Suprapubic skin (tissue), 4 donors: ENCODE results near the gene HS6ST1.

Experiments
- EP300 ChIP-seq: sonication (generic); formaldehyde crosslinking; IDR thresholded peaks from one replicate; pipeline ENCODE4 v1.6.1; 2017; ENCODE audit warnings: antibody characterized with exemption
- POLR2AphosphoS5 ChIP-seq, 3 donors: sonication (generic); formaldehyde crosslinking; IDR thresholded peaks; one replicate each; pipeline ENCODE4 v1.6.1; 2017; ENCODE audit warnings: antibody characterized with exemption in 3 of 3
- TF ChIP-seq, protein P1 (sequence below), 2 donors: fragments of 200-600 bp in 1 of 2; fragments of 450-650 bp in 1 of 2; sonication (generic) in 1 of 2; IDR thresholded peaks; one replicate each; pipeline ENCODE4 v1.5.1; 2016 to 2019; ENCODE audit warnings: antibody characterized with exemption in 2 of 2, mild to moderate bottlenecking in 1 of 2, moderate library complexity in 1 of 2

DNA sequence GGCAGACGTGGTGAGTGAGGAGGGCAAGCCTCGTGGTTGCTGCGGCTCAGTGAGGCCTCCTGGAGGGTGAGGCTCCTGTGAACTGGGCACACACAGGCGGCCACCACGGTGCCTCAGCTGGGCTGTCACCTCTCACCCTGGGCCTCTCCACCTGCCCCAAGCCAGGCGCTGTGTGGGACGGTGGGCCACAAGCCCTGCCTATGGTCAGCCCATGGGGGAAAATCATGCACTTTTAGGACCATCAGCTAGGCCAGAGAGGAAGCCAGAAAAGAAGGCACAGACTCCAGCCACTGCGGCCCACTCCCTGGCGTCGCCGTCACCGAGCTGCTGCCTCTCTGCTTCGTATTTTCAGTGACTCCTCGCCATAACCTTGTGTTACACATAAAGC is 28.5 kb upstream of the HS6ST1 start:
- TF ChIP-seq, protein P1, sequence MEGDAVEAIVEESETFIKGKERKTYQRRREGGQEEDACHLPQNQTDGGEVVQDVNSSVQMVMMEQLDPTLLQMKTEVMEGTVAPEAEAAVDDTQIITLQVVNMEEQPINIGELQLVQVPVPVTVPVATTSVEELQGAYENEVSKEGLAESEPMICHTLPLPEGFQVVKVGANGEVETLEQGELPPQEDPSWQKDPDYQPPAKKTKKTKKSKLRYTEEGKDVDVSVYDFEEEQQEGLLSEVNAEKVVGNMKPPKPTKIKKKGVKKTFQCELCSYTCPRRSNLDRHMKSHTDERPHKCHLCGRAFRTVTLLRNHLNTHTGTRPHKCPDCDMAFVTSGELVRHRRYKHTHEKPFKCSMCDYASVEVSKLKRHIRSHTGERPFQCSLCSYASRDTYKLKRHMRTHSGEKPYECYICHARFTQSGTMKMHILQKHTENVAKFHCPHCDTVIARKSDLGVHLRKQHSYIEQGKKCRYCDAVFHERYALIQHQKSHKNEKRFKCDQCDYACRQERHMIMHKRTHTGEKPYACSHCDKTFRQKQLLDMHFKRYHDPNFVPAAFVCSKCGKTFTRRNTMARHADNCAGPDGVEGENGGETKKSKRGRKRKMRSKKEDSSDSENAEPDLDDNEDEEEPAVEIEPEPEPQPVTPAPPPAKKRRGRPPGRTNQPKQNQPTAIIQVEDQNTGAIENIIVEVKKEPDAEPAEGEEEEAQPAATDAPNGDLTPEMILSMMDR (IDR thresholded peaks at IDR 0.05), result no peak
- no peak for TF ChIP-seq EP300
- no peak for TF ChIP-seq POLR2AphosphoS5 (IDR thresholded peaks at IDR 0.05)
